Stomach (tissue), 4 donors: ENCODE data around the gene TMTC1.

Experiments used
- POLR2A ChIP-seq, 4 donors: fragments of 450-650 bp; IDR thresholded peaks; one replicate each; pipeline ENCODE4 v1.6.1; 2016; ENCODE audit warnings: antibody characterized with exemption in 4 of 4, control low read depth in 2 of 4, mild to moderate bottlenecking in 1 of 4, moderate library complexity in 1 of 4
- TF ChIP-seq, protein P1 (sequence below), 7 experiments: fragments of 450-650 bp in 4 of 7; fragments of 200-600 bp in 3 of 7; sonication (generic) in 3 of 7; IDR thresholded peaks; one replicate each; pipeline ENCODE4 v1.5.1; 2016 to 2019; ENCODE audit warnings: antibody characterized with exemption in 7 of 7, control low read depth in 2 of 7, mild to moderate bottlenecking in 1 of 7

DNA sequence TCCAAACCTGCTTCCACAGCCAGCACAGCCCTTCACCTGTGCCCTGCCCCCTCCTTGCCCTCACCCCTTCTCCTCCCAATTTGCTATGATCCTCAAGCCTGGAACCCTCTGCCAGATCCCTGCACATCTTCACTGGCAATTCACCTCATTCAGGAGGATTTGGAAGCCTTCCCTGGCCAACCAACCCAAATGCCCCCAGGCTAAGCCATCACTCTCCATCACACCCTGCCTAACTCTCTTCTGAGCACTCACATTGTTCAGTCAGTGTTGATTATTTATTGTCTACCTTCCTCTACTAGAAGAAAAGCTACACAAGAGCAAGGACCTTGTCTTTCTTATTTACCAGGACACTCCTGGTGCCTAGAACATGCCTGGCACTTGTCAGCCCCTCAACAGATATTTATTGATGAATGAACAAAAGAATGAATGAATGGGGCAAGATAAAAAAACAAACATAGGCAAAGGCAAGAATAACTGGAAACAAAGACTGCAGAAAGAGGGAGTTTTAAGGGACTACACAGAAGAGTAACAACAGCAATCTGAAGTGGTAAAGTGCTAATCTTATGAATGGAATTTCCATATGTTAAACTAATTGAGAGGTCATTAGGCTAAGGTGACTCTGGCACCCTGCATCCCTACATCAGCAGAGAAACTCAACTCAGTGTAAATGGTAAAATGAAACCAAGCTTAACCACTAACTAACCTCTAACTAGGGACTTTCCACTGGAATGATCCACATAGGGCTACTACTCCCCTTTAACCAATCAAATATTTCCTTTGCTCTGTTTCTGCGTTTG is 33.4 kb downstream of the TMTC1 start:
- no peak for TF ChIP-seq POLR2A (IDR thresholded peaks at IDR 0.05)
- TF ChIP-seq, protein P1, sequence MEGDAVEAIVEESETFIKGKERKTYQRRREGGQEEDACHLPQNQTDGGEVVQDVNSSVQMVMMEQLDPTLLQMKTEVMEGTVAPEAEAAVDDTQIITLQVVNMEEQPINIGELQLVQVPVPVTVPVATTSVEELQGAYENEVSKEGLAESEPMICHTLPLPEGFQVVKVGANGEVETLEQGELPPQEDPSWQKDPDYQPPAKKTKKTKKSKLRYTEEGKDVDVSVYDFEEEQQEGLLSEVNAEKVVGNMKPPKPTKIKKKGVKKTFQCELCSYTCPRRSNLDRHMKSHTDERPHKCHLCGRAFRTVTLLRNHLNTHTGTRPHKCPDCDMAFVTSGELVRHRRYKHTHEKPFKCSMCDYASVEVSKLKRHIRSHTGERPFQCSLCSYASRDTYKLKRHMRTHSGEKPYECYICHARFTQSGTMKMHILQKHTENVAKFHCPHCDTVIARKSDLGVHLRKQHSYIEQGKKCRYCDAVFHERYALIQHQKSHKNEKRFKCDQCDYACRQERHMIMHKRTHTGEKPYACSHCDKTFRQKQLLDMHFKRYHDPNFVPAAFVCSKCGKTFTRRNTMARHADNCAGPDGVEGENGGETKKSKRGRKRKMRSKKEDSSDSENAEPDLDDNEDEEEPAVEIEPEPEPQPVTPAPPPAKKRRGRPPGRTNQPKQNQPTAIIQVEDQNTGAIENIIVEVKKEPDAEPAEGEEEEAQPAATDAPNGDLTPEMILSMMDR (IDR thresholded peaks at IDR 0.05) = no peak
